ENCODE results near the gene STIM2.

- TF ChIP-seq RAD21 (IDR thresholded peaks at IDR 0.05; ENCODE audit: low read depth) (no peak), REST (IDR thresholded peaks at IDR 0.05; ENCODE audit: low read depth) (no peak), EP300 (IDR thresholded peaks at IDR 0.05; ENCODE audit: borderline replicate concordance) (no peak)
Measured at GRCh38 chr4:26958925-26959653, 98.4 kb downstream of the STIM2 start.
